HepG2 (cell line): ENCODE measurements around the gene ZNF48. TPM values are rescaled to one million over a fixed set of nuclear protein-coding genes. Genes with fewer than 3 reads are reported as not detected.

Source experiments
- AGO1 ChIP-seq: fragments of 200-400 bp; formaldehyde crosslinking; IDR thresholded peaks from 2 replicates; pipeline ENCODE4 v1.6.1; 2017; ENCODE audit warnings: mild to moderate bottlenecking, low read depth, low read length, moderate library complexity; ENCODE audit not compliant: poor library complexity, severe bottlenecking
- BHLHE40 ChIP-seq: IDR thresholded peaks from 2 replicates; pipeline ENCODE4 v1.6.1; 2011; ENCODE audit warnings: low read length, improper control_type of control experiment
- BORCS8-MEF2B ChIP-seq: sonication (generic); formaldehyde crosslinking; IDR thresholded peaks from 2 replicates; pipeline ENCODE4 v1.8.0; 2022; ENCODE audit warnings: mild to moderate bottlenecking, missing genetic modification reagents
- ETV5 ChIP-seq: IDR thresholded peaks from 2 replicates; pipeline ENCODE4 v1.6.1; 2018; ENCODE audit warnings: missing biosample characterization, missing genetic modification reagents, inconsistent platforms, borderline replicate concordance
- GZF1 ChIP-seq: sonication (generic); formaldehyde crosslinking; IDR thresholded peaks from 2 replicates; pipeline ENCODE4 v1.5.1; 2020; ENCODE audit warnings: mild to moderate bottlenecking, missing genetic modification reagents
- HNF4A ChIP-seq: sonication (generic); formaldehyde crosslinking; IDR thresholded peaks from 2 replicates; pipeline ENCODE4 v1.4.0; 2020; ENCODE audit warnings: missing genetic modification reagents
- KDM3A ChIP-seq: IDR thresholded peaks from 2 replicates; pipeline ENCODE4 v1.6.1; 2018; ENCODE audit warnings: low read depth, missing compliant biosample characterization
- MATR3 ChIP-seq: sonication (generic); formaldehyde crosslinking; IDR thresholded peaks from 2 replicates; pipeline ENCODE4 v1.4.0; 2020; ENCODE audit warnings: missing genetic modification reagents
- PCBP2 ChIP-seq: fragments of 200-400 bp; formaldehyde crosslinking; optimal IDR thresholded peaks from 2 replicates; pipeline ENCODE3; 2018; ENCODE audit warnings: low read length, low read depth; ENCODE audit not compliant: poor library complexity, severe bottlenecking
- RBM39 ChIP-seq: fragments of 200-400 bp; formaldehyde crosslinking; IDR thresholded peaks from one replicate; pipeline ENCODE4 v1.6.1; 2018; ENCODE audit warnings: antibody characterized with exemption, mild to moderate bottlenecking, low read depth, low read length; ENCODE audit not compliant: poor library complexity, severe bottlenecking
- ZNF12 ChIP-seq: sonication (generic); formaldehyde crosslinking; IDR thresholded peaks from 2 replicates; pipeline ENCODE4 v1.5.0; 2020; ENCODE audit warnings: missing genetic modification reagents
- ZNF205 ChIP-seq: IDR thresholded peaks from 2 replicates; pipeline ENCODE4 v1.6.1; 2018; ENCODE audit warnings: missing biosample characterization, missing genetic modification reagents
- ZNF232 ChIP-seq: sonication (generic); formaldehyde crosslinking; IDR thresholded peaks from 2 replicates; pipeline ENCODE4 v1.4.0; 2020; ENCODE audit warnings: missing genetic modification reagents, borderline replicate concordance
- ZNF274 ChIP-seq: sonication (generic); formaldehyde crosslinking; IDR thresholded peaks from 2 replicates; pipeline ENCODE4 v1.5.1; 2020; ENCODE audit warnings: mild to moderate bottlenecking, missing genetic modification reagents
- ZNF441 ChIP-seq: sonication (generic); formaldehyde crosslinking; IDR thresholded peaks from 2 replicates; pipeline ENCODE4 v1.7.0; 2021; ENCODE audit warnings: missing genetic modification reagents, borderline replicate concordance
- ZNF510 ChIP-seq: sonication (generic); formaldehyde crosslinking; IDR thresholded peaks from 2 replicates; pipeline ENCODE4 v1.4.0; 2020; ENCODE audit warnings: low read depth, mild to moderate bottlenecking, missing genetic modification reagents
- ZNF709 ChIP-seq: sonication (generic); formaldehyde crosslinking; IDR thresholded peaks from 2 replicates; pipeline ENCODE4 v1.5.0; 2020; ENCODE audit warnings: mild to moderate bottlenecking, missing genetic modification reagents
- ZNF878 ChIP-seq: sonication (generic); formaldehyde crosslinking; IDR thresholded peaks from 2 replicates; pipeline ENCODE4 v1.8.1; 2023; ENCODE audit warnings: mild to moderate bottlenecking, missing genetic modification reagents, moderate library complexity
- polyA plus RNA-seq, 8 experiments: library from polyadenylated mRNA; depleted of rRNA in 3 of 8; stranded (reverse) in 7 of 8; unstranded in 1 of 8; fragments of >200 nt; fragmentation: Illumina TruSeq in 4 of 8; extraction: Trizol in 4 of 8; gene quantifications; 2 replicates each; pipeline versions ENCODE4 v1.2.1 to v1.2.3, GENCODE V29; 2011 to 2016; ENCODE audit warnings: low read depth in 4 of 8, missing spikeins in 1 of 8, mixed read lengths in 1 of 8; ENCODE audit not compliant: insufficient read depth in 1 of 8
- total RNA-seq, 5 experiments: library from RNA; depleted of rRNA; stranded (reverse); fragments of >200 nt; fragmentation: Illumina TruSeq; extraction: Trizol; gene quantifications; 2 replicates each; pipeline ENCODE4 v1.2.3, GENCODE V29; 2016; ENCODE audit warnings: low read depth in 1 of 5
- TF ChIP-seq, protein P1 (sequence below): sonication (generic); formaldehyde crosslinking; IDR thresholded peaks from 2 replicates; pipeline ENCODE4 v1.8.1; 2023; ENCODE audit warnings: mild to moderate bottlenecking, moderate library complexity, missing genetic modification reagents
- TF ChIP-seq, protein P2 (sequence below): sonication (generic); formaldehyde crosslinking; IDR thresholded peaks from 2 replicates; pipeline ENCODE4 v1.4.0; 2020; ENCODE audit warnings: missing genetic modification reagents
- TF ChIP-seq, protein P3 (sequence below): sonication (generic); formaldehyde crosslinking; IDR thresholded peaks from 2 replicates; pipeline ENCODE4 v1.8.0; 2023; ENCODE audit warnings: mild to moderate bottlenecking, missing genetic modification reagents
- TF ChIP-seq, protein P4 (sequence below): sonication (generic); formaldehyde crosslinking; IDR thresholded peaks from 2 replicates; pipeline ENCODE4 v1.5.0; 2020; ENCODE audit warnings: missing genetic modification reagents
- TF ChIP-seq, protein P5 (sequence below): fragments of 450-650 bp; IDR thresholded peaks from 2 replicates; pipeline ENCODE4 v1.6.1; 2017; ENCODE audit warnings: mild to moderate bottlenecking

The ZNF48 gene
- total and polyA plus RNA-seq, 2 of the 13 experiments (the other 11 are each of a cell fraction or from before 2014, with no cell fraction given): 9.9 to 12.3 TPM

DNA sequence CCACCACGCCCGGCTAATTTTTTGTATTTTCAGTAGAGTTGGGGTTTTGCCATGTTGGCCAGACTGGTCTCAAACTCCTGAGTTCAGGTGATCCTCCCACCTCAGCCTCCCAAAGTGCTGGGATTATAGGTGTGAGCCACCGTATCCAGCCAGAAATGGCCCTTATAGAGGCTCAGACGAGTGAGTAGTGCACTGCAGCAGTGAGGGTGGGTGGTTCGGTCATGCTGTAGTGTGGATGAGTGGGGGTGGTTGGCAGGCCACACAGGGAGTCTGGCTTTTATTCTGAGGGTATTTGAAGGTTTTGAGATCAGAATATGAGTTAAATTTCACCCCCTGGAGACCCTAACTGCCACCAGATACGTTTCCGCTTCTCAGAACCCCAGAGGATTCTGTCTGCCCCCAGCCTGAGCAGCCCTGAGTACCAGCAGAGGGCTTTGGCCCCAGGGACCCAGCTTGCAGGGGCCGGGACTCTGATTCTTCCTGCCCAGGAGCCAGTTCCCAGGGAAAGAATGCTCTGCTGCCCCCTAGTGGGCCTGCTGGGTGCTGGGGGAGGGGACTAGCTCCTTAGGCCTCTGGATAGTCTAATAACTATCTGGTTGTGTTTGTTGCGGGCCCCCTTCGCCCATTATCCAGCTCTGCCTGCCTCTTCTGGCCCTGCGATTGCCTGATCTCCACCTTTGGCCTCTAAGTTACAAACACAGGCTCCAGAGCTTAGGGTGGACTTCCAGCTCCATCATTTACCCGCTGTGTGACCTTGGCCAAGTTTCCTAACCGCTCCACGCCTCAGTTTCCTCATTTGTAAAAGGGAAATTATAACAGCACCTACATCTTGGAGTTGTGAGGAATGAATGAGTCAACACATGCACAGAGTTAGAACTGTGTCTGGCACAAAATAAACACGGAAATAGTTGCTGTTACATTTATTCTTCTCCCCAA is 14.2 kb downstream of the ZNF48 start (continued):
- TF ChIP-seq, protein P1, sequence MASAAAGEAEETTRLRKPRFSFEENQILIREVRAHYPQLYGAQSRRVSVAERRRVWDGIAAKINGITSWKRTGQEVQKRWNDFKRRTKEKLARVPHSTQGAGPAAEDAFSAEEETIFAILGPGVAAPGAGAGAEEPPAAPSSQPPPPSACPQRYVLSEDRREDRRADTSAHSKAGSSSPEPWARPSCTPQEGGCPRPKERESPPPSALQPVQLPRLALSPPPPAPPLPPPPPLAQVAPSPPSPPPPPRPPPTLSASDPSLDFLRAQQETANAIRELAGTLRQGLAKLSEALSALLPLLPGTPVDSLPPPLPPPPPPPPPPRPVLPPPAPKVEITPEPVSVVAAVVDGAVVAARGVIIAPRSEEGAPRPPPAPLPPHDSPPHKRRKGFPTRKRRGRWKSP (CRISPR knock-in tag): no peak
- TF ChIP-seq, protein P2, sequence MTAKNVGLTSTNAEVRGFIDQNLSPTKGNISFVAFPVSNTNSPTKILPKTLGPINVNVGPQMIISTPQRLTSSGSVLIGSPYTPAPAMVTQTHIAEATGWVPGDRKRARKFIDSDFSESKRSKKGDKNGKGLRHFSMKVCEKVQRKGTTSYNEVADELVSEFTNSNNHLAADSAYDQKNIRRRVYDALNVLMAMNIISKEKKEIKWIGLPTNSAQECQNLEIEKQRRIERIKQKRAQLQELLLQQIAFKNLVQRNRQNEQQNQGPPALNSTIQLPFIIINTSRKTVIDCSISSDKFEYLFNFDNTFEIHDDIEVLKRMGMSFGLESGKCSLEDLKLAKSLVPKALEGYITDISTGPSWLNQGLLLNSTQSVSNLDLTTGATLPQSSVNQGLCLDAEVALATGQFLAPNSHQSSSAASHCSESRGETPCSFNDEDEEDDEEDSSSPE (CRISPR knock-in tag): no peak; the same call in 1 of the 2 replicates
- no peak for TF ChIP-seq ZNF12
- TF ChIP-seq BORCS8-MEF2B: no peak
- TF ChIP-seq ZNF510 (CRISPR knock-in tag): no peak
- 0 out of 2 replicates have a peak, but pooled peaks have one; percentile 86 for TF ChIP-seq KDM3A
- TF ChIP-seq ZNF878: no peak
- TF ChIP-seq, protein P3, sequence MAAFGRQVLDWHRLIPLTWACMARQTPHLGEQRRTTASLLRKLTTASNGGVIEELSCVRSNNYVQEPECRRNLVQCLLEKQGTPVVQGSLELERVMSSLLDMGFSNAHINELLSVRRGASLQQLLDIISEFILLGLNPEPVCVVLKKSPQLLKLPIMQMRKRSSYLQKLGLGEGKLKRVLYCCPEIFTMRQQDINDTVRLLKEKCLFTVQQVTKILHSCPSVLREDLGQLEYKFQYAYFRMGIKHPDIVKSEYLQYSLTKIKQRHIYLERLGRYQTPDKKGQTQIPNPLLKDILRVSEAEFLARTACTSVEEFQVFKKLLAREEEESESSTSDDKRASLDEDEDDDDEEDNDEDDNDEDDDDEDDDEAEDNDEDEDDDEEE: no peak
- no peak for TF ChIP-seq GZF1 (CRISPR knock-in tag)
- TF ChIP-seq, protein P4, sequence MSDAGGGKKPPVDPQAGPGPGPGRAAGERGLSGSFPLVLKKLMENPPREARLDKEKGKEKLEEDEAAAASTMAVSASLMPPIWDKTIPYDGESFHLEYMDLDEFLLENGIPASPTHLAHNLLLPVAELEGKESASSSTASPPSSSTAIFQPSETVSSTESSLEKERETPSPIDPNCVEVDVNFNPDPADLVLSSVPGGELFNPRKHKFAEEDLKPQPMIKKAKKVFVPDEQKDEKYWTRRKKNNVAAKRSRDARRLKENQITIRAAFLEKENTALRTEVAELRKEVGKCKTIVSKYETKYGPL (CRISPR knock-in tag): no peak
- TF ChIP-seq, protein P5, sequence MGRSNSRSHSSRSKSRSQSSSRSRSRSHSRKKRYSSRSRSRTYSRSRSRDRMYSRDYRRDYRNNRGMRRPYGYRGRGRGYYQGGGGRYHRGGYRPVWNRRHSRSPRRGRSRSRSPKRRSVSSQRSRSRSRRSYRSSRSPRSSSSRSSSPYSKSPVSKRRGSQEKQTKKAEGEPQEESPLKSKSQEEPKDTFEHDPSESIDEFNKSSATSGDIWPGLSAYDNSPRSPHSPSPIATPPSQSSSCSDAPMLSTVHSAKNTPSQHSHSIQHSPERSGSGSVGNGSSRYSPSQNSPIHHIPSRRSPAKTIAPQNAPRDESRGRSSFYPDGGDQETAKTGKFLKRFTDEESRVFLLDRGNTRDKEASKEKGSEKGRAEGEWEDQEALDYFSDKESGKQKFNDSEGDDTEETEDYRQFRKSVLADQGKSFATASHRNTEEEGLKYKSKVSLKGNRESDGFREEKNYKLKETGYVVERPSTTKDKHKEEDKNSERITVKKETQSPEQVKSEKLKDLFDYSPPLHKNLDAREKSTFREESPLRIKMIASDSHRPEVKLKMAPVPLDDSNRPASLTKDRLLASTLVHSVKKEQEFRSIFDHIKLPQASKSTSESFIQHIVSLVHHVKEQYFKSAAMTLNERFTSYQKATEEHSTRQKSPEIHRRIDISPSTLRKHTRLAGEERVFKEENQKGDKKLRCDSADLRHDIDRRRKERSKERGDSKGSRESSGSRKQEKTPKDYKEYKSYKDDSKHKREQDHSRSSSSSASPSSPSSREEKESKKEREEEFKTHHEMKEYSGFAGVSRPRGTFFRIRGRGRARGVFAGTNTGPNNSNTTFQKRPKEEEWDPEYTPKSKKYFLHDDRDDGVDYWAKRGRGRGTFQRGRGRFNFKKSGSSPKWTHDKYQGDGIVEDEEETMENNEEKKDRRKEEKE: no peak
- TF ChIP-seq ZNF232: no peak
- 0 out of 2 replicates have a peak, but pooled peaks have one; percentile 46 for TF ChIP-seq ZNF205 (CRISPR knock-in tag)
- TF ChIP-seq MATR3 (CRISPR knock-in tag): no peak
- no peak for TF ChIP-seq AGO1
- TF ChIP-seq HNF4A (CRISPR knock-in tag): 0 out of 2 replicates have a peak, but pooled peaks have one; percentile 3
- no peak for TF ChIP-seq ZNF274 (CRISPR knock-in tag)
- peak; percentile 36; the same call in 1 of the 2 replicates for TF ChIP-seq BHLHE40
- TF ChIP-seq ETV5 (CRISPR knock-in tag): peak; percentile 71
- TF ChIP-seq PCBP2: no peak
- peak; percentile 62 for TF ChIP-seq RBM39
- TF ChIP-seq ZNF441 (CRISPR knock-in tag): no peak
- TF ChIP-seq ZNF709 (CRISPR knock-in tag): no peak
